GM21447 (cell line): ENCODE results near the gene HTRA3.

ENCODE experiments used
- ATAC-seq: cut with Tn5 transposase; IDR thresholded peaks from one replicate; pipeline ENCODE4 v1.9.1; 2021; ENCODE audit not compliant: unreplicated experiment

The HTRA3 gene

DNA sequence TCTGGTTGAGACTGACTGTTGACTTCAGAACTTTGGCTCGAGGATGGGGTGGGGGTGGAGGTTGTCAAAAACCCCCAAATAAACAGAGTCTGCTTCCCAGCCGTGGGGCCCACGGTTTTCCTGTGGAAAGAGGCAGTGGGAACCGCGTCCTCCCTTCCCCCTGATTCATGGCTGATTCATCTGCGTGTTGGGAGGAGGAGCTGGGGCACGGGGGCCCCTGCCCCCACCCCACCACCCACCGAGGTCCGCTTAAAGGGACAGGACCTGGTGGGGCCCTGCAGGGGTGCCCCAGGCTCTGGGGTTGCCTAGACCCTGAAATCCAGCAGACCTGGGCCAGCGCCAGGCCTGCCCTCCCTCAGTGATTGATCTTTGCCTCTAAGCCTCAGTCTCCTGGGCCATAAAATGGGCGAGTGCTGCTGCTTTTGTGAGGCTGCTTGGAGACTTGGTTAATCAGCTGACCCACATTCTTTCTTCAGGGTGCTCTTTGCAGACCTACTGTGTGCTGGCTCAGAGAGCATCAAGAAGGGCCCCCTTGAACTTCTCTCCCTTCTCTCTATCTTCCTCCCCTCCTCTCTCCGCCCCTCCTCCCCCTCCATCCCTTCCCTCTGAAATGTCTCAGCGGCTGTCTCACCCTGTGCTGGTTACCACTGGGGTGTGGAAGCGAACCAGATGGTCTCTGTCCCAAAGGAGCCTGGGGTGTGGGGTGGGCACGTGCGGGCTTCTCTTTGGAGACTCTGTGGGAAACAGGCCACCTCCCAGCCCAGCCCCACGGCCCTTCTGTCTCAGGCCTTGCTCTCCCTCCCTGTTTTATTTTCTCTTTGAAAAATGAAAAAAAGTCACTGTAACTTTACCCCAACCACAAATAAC is 9.1 kb downstream of the HTRA3 start:
- ATAC-seq = no peak

- no peak for ATAC-seq
Observed at GRCh38 chr4:8279321-8280157, 10.0 kb downstream of the HTRA3 start.

DNA sequence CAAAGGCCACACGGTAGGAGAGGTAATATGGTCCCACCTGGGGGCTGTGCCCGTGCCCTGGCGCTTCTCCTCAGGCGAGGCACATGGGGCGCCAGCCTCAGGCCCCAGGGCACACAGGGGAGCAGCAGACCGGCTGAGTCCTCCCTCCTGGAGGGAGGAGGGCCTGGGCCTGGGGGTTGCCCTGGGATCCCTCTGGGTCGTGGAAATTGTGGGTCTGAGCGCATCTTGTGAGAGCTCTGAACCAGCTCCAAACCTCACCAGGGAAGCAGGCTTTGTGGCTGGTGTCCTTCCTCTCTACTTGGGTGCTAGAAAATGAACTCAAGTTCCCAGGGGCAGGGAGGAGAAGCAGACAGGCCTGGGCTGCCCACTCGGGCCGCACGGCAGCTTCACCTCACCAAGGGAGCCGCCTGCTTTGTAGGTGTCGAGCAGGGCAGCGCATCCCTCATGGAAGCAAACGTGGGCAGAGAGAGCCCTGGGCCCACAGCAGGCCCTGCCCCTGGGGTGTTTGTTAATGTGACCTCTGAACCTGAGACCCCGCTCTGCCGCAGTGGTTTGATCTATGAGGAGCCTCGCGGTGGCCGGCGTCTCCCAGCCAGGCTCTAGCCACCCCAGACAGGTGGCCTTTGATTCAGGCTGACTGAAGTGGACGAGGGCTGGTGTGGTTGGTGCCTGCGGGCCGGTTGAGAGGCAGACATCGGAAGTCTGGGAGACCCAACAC is 10.8 kb downstream of the HTRA3 start:
- no peak for ATAC-seq

- no peak for ATAC-seq
Observed at GRCh38 chr4:8280876-8281440, 11.4 kb downstream of the HTRA3 start.

DNA sequence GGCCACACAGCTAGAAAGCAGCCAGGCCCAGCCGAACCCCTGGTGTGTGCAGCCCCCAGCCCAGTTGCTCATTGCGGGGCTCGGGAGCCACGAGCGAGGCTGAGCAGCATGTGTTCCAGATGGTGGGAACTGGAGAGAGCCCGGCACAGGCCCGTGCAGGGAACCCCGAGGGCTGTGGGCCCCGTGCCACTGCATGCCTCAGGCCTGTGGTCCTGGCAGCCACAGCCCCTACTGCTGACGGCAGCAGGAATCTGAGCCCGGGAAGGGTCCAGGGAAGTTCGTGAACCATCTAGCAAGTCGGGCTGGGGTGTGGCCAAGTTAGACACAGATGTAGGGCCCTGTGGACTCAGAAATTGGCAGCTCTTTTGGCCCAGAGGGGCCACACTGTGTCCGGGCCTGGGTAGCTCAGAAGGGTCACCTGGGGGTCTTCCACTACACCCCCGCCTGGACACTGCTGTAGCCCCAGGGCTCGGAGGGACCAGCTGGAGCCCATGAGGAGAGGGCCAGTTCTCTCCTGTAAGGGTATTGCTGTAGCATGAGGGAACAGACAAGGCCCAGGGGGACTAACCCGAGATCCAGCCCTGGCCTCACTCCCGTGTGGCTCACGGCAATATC is 12.1 kb downstream of the HTRA3 start:
- no peak for ATAC-seq

DNA sequence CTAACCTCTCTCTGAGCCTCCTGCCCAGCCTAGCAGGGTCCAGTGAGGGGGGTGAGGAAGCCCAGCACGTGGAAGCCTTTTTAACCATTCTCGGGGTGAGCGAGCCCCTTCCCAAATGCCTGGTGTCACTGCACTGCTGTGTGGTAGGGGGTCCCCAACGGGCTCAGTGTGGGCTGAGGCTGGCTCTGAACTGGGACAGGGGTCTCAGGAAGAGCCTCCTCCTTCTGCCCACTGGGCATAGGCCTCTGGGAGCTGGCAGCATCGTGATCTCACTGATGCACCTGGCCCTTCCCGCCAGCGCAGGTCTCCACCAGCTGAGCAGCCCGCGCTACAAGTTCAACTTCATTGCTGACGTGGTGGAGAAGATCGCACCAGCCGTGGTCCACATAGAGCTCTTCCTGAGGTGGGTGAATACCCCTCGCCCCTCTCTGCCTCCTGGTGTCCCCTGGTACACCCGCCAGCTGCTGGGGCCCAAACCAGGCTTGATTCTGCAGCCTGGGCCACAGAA is 12.6 kb downstream of the HTRA3 start:
- ATAC-seq = no peak

- ATAC-seq = no peak
Observed at GRCh38 chr4:8282742-8283141, 13.2 kb downstream of the HTRA3 start.

GRCh38 chr4:8283161-8283560 is 13.6 kb downstream of the HTRA3 start:
- no peak for ATAC-seq

DNA sequence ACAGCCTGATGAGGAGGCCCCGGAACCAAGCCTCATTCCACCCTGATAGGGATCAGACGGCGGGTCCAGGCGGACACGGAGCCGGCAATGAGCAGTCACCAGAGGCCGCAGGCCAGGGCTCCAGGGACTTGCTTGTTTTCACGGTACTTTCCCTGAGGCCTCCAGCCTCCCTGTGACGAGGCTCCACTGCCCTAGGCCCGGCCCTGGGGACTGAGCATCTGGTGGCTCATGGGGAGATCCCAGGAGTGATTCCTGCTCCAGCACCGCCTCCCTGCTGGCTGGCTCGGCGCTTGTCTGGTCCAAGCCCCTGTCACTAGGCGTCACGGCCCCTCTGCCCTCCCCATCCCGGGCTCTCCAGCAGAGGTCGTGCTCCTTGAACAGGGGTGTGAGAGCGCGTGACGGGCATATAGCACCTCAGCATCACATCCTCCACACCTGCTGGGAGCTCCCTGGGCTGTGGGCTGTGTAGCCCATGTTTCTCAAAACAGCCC is 14.1 kb downstream of the HTRA3 start:
- ATAC-seq = no peak

- ATAC-seq = no peak
Observed at GRCh38 chr4:8284391-8284790, 14.8 kb downstream of the HTRA3 start.

- no peak for ATAC-seq
Observed at GRCh38 chr4:8285143-8285975, 15.8 kb downstream of the HTRA3 start.

DNA sequence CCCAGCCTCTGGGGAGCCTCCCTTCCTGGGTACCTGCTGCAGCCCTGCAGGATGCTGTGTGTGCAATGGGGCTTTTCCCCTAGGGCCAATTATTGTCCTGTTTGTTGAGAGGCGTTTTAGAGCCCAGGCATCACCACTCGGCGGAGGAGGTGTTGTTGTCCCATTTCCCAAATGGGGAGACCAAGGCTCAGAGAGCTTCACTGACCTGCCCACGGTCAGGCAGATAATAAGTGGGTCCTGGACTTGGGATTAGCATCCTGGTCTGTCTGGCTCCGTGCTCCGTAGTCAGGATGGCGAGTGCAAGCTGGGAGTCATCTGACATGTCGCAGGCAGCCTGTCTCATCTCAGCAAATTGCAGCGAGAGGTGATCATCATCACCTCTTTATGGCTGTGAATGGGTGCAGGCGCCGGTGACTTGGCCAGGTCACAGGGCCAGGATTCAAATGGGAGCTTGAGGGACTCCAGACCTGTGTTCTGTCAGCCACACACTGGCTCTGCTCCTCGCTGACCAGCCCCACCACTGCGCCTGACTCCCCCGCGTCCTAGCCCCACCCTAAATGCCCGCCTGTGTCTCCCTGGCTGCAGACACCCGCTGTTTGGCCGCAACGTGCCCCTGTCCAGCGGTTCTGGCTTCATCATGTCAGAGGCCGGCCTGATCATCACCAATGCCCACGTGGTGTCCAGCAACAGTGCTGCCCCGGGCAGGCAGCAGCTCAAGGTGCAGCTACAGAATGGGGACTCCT is 16.6 kb downstream of the HTRA3 start:
- ATAC-seq = no peak

DNA sequence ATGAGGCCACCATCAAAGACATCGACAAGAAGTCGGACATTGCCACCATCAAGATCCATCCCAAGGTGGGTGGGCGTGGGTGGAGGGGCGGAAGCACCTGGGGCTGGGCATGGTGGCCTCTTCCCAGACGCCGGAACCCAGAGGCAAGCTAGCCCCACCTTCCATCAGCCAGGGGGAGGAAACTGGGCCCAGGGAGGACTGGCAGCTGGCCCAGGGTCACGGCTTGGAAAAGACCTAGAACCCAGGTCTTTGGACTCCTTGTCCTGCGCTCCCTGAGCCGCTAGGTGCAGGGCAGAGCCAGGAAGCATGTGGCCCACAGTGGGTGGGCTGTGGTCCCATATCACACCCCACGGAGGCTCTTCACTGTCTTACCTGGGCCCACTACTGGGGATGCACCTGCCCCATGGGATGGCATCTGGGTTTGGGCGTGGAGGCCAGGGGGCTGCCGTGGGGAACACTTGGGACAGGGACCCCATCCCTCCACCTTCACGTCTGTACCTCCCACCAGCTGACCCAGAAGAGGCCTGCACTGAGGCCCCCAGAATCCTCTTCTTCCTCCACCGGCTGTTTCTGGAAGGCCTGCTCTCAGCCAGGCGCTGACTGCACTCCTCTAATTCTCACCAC is 17.3 kb downstream of the HTRA3 start:
- ATAC-seq = no peak

- no peak for ATAC-seq
Observed at GRCh38 chr4:8287343-8288280, 18.1 kb downstream of the HTRA3 start.

DNA sequence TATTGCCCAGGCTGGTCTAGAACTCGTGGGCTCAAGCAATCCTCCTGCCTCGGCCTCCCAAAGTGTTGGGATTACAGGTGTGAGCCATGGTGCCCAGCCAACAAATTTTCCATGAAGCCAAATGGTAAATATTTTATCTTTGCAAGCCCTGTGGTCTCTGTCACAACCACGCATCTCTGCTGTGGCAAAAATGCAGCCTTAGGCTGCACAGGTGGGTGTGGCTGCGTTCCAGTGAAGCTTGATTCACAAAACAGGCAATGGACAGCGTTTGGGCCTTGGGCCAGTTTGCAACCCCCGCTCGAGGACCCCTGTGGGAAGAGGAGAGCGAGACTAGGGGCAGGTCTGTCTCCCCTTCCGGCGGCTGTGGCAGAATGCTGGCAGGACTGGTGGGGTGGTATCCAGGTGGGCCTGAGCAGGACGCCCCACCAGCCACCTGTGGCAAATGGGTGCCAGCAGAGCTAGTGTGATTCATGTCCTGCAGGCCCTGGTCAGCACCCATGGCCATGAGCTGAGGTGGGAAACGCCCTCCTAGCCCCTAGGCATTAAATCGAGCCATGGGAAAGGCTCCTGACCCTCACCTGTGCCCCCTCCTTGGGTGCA is 19.7 kb downstream of the HTRA3 start:
- ATAC-seq = no peak

DNA sequence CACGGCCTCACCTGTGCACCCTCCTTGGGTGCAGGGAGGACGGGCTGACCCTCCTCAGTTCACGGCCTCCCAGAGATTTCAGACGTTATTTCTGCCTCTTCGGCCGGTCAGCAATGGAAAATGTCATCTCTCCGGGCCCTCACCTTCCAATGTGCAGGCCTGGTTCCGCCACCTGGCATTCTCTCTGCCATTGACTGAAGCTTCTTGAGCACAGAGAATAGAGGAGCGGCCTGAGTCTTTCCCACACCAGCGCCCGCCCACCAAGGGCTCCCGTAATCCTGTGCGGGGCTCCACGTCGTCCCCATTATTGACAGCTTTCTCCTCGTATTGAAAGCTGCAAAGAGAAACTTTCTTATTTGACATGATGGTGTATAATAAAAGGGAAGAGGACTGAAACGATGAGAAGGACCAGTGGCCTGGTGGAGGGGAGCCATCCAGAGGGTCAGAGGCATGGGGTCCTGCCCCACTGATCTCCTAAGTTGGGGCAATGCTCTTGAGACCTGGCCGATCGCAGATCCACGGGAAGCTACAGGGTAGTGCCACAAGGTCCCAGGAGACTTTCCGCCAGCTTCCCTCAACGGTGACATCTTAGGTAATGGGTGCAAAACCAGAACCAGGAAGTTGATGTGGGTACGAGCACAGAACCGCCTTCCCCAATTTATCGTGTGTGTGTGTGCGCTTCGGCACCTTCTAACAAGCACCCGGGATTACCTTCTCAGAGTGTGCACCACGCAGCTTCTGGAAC is 20.6 kb downstream of the HTRA3 start:
- ATAC-seq = no peak
